ENCODE results near the gene CENPX.

The CENPX gene

DNA sequence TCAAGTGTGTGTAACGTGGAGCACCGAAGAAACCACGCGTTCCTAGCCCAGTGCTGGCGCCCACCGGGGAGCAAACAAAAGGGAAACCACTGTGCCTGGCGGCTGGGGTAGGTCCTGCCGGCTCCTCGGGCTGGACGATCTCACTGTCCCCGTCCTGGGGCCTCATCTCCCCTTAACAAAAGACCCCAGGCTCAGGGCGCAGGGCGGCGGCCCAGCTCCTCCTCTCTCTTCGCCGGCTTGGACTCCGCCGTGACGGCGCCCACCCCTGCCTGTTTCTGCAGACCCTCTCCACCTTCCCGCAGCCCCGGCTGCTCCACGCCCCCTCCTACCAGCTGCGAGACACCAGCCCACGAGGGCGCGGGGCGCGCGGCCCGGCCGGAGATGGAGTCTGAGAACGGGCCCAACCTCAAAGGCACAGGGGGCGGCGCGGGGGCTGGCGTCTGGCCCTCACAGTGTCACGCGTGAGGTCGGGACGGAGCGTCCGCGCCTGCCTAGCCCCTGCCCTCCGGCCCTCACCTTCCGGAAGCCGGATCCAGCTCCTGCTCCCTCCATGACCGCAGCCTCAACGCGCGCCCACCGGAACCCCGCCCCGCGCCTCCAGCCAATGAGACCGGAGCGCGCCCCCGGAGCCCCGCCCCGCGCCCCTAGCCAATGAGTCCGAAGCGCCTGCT lies at the start of gene CENPX:
Gene CENPX (minus strand): TSS at position 569 of the 671 bp plus-strand sequence. CDS start 17 bp downstream, at position 552.
- DNase-seq: no peak

DNA sequence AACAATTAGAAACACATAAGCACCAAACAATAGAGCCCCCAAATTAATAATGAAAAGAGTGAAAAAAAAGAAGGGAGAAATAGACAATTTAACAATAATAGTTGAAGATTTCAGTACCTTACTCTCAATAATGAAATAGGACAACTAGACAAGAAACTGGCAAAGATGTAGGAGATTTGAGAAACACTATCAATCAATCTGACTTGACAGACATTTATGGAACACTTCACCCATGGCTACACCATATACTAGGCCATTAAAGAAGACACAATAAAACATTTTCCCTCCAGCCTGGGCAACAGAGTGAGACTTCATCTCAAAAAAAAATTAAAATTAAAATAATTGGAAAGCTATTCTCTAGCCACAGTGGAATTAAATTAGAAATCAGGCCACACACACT lies 47.9 kb upstream of the CENPX start:
- no peak for DNase-seq

DNA sequence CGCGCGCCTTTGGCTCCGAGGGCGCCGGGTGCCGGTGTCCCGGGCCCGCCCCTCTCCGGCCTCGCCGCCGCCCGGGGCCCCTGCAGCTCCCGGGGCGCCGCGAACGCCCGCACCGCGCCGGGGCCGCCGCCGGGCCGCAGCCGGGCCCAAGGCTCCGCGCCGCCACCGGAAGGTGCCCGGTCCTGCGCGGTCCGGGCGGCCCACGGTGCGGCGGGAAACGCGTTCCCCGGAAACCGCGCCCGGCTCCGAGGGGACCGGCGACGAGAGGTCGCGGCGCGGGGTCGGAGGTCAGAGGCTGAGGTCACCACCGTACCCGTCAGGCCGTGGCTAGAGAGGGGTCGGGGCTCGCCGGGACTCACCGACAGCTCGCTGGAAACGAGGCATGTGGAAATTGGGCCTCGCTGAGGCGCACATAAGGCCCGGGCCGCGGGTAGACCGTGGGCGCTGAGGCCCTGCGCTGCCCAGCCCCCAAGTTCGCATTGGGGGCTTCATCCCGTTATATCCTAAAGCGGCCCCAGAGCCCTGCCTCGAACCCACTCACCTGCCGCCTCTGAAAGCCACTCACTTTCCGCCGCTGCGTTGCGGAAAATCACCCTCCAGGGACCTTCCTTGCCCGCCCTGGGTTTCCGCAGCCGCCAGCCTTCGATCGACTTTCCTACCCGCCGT lies 43.1 kb upstream of the CENPX start, which contains the start of gene DUS1L:
Gene DUS1L (minus strand): TSS at position 167 of the 666 bp plus-strand sequence. CDS start 745 bp downstream, outside the sequence.
- peak; percentile 79 for DNase-seq

DNA sequence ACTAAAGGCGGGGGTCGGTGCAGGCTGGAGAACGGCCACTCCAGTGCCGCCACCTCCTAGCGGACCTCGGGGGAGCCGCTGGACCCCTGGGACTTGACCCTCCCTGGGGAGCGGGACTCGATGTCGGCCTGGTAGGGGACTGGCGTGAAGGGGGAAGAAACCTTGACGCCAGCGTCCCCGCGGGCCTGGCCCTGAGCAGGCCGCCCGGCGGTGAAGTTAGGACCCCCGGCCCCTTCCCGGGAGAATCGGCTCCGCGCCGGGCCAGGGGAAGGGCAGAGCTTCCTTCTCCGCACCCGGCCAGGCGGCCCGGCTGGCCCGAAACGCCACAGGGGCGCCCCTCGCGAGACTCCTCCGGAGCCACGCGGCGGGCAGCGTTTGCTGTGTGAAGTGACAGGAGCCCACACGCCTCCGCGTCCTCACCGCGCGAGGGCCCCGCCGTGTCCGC lies 42.5 kb upstream of the CENPX start:
- peak; percentile 51 for DNase-seq

DNA sequence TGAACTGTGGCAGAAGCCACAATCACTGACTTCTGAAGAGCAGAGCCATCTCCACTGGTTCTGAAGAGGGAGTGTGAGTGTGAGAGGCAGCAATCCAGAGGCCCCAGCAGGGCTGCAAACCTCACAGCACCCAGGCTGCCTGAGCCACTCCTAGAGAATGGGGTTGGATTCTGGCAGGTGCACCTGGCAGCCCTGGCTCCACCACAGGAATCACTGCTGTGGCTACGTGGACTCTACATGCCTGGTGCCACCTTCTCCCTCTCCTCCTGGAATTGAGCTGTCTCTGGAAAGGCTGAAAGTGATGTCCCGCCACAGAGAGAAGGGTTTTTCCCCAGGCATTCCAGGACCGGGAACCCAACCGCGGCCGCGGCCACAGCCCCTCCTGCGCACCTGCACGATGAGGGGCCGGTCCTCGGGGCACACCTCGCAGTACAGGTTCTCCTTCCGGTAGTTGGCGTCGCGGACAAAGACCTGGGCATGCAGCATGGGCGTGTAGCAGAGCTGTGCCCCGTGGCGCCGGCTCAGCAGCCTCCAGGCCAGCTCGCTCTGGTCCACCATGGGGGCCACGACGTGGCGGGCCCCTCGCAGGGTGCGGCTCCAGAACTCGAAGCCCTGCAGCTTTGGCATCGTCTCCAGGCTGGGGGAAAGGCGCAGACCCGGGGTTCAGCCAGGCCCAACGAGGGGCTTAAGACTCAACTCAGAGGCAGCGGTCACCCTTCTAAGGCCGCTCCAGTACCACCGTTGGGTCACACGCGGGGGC lies 41.9 kb upstream of the CENPX start:
- no peak for DNase-seq

DNA sequence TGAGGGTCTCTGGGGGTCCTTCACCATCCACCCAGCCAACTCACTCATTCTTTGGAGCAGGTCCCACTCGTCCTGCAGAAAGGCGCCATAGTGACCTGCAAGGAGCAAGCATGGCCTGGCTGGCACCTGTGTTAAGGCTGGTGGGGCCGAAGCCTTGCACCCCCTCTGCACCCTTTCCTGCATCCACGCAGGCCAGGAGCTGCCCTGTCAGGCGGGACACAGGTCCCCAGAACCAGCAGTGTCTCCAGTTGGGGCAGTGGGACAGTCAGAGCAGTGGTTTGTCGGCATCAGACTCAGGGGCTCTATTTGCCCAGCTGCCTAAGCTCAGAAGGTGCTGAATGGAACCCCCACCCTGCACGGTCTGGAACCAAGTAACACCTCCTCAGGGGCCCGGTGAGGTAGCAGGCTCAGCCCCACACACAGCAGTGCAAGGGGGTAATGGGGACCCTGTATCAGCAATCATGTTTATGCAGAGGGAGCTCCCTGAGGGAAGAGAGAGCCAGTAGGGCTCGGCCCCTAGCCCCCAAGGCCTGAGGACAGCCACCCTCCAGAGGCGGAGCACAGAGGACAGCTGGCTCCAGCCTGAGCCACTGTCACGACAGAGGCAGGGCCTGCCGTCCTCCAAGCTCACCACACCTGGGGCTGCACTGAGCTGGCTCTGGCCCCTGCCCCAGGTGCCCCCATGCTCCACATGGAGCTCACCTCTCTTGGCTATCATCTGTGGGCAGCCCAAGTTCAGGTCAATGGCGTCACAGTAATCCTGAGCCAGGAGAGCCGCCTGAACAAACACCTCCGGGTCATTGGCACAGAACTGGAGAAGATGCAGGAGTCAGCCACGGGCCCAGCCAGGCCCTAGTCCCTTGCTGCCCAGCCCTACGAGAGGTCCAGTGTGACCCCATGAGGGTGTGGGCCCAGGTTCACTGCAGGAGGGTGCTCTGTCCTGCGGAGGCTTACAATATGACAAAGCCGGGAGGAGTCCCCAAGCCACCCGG lies 41.0 kb upstream of the CENPX start:
- DNase-seq: no peak

DNA sequence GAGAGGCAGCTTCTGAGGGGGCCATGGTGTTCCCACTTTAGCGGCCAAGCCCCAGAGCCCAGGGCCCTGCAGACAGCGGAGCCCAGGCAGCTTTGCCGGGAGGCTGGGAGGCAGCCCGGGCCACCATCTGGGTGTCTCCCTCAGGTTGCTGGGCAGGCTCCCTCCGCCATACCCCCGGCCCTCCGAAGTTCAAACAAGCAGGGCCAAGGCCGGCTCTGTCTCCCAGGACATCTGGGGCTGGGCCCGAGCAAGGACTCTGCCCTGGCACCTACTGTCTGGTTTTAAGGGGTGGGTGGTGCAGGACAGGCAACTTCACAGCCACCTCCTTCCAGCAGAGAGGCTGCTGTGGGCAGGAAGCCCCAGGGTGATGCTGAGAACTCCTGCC lies 40.3 kb upstream of the CENPX start:
- no peak for DNase-seq

DNA sequence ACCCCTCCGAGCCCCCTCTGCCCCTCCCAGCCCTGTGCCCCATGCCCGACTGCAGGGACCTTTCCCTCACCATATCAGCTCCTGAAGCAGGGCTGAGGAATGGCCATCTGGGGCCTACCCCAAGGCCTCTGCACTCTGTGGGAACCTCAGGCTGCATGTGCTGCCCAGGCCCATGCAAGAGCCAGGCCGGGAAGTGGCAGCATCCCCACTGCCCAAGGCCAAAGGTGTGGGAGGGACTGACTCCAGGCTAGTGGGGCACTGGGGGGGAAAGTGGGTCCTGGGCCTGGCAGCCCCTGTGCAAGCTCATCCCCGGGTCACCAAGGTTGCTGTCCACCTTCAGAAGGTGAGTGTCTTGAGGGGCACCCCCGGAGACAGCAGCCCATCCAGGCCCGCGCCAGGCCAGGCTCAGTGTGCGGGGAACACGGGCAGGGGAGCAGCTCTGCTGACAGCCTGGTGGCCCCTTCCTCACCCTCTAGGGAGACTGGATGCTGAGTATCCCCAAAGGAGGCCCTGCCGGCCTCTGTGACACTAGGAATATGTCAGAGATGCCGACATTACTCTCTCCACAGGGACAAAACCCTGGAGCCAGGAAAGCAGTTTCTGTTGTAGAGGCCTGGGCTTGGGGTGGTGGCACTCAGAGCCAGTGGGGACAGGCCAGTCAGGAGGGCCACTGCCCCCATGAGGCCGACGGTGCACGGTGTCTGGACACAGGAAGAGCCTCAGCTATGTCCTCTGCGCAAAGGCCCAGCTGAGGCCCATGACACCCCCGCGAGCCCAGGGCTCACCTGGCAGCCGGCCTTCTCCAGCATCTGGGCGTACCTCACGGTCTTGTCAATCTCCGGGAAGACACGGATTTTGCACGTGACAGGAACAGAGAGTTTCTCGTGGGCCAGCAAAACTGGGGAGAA lies 39.7 kb upstream of the CENPX start:
- DNase-seq: no peak

DNA sequence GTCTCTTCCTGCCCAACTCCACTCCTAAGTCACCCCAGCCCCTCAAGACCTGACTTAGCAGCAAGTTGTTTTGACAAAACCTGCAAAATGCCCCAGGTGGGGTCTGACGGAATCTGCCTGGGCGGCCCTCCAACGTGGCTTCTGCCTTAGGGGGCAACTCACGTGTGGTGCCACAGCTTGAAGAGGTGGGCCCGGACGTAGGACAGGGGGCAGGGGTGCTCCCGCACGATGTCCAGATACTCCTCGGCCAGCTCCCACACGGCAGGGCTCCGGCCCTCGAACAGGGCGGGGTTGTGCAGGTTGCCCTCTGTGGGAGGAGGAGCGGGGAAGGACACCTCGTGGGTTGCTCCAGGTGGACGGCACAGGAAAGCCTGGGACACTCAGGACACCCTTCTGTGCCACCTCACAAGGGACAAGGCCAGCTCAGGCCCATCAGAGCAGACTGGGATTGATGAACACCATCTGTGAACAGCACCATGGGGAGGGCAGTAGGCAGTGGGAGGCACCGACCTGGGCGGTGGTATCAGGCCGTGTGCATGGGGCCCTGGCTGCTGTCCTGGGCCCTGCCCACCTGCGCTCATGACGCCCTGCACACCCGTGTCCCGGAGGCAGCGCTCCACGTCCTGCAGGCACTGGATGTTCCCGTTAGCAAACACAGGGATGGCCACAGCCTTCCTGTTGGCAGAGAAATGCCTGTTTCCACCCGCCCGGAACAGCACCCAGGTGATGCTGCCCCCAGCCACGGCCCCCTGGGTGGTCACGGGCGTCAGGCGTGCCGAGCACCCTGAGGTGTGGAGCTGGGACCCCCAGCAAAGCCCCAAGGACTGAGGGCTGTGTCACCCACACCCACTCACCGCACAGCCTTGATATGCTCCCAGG lies 38.6 kb upstream of the CENPX start:
- no peak for DNase-seq

DNA sequence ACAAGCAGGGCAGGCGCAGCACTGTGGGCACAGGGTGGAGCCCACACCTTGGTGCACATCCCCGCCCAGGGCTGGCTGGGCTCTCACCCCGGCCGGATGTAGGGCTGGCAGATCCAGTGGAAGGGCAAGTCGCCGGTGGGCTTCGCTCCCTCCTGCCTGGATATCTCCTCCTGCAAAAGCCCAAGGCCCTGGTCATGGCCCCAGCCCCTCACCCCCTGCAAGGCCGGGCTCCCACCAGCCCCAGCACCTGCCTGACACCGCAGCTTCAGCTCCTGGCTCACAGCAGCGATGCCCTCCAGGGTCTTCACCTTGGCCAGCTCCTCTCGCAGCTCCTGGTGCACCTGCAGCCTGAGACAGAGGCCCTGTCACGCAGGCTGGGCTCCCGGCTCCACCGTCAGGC lies 37.9 kb upstream of the CENPX start:
- no peak for DNase-seq

DNA sequence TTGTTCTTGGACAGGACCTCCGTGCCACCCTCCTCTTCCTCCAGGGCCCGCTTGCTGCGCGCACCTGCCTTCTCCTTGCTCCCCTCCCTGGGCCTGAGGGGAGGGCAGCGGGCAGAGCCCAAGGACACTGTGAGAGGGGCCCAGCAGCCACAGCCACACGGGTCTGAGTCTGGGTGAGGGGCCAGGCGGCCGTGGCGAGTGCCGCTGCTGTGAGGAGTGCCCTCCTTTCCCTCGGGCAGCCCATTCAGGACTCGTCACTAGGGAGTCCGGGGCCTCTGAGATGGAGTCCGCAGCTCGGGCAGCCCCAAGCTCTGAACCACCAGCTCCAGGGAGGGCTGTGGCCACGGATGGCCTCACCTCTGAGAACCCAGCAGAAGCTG lies 37.3 kb upstream of the CENPX start:
- DNase-seq: no peak

DNA sequence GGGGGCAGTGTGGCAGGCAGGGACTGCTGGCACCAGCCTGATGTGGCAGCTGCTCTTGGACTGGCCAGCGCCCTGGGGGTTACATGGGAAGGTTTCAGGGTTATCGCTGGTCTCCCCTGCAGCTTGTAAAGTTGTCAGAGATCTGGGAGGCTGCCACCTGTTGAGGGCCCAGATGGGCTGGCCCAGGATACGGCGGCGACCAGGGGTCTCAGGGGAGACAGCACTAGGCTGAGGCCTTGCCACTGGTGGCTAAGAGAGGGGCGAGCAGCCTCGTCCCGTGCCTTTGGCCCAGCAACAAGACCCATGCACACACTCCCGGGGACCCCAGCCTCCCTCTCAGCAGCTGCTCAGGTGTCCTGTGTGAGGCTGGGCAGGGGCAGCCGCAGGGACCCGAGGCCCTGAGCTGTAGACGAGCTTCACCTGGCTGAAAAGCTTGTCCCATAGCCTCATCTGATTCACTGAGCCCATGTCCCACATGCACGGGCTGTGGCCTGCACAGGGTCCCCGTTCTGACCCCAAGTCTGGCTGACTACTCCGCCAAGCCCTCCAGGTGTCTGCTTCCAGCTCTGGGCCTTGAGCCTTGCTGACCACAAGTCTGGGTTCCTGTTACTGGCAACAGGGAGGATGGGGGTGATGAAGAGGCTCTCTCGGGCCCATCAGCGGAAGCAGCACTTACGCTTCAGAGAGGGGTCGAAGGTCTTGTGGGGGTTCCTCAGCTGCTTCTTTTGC lies 36.8 kb upstream of the CENPX start:
- DNase-seq: peak; percentile 31

DNA sequence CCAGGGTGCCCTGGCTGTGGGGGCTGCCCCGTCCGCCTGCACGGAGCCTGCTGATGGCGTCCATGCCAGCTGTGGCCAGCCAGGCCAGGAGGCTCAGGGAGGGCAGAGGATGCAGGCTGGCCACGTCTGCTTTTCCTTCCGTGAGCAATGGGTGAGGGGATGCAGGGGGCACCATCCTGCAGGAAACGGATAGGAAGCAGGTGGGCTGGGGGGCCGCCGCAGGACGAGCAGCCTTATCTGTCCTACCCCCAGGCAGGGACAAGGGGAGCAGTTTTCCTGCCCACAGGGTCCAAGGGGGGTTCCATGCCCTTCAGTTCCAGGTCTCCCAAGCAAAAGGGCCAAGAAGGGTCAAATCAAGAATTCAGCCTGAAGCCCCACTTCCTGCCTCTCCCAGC lies 36.2 kb upstream of the CENPX start:
- DNase-seq: no peak

DNA sequence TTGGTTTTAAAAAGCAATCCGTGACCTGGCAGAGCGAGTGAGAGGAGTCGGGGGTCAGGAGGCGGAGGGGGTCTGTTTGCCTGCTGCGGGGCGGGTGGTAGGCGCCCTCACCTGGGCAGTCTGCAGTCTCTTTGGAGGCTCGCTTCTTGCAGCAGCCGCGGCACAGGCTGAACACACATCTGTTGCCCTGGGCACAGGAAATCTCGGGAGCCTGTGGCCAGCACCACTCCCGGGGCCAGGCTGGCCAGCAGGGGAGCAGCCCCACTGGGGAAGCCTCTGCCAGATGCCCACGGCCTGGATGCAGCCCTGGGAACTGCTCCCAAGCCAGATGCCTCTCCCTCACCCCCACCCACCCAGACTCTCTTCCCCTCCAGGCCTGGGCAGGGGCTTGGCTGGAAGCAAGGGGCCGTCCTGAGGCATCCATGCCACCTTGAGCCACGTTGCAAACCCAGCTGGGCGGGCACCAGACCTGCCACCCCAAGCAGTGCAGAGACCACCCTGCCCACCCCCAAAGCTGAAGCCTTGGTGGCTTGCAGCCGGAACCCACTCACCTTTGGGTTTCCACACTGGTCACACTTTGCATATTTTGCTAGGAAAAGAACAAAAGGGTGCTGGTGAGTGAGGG lies 35.7 kb upstream of the CENPX start:
- DNase-seq: no peak

DNA sequence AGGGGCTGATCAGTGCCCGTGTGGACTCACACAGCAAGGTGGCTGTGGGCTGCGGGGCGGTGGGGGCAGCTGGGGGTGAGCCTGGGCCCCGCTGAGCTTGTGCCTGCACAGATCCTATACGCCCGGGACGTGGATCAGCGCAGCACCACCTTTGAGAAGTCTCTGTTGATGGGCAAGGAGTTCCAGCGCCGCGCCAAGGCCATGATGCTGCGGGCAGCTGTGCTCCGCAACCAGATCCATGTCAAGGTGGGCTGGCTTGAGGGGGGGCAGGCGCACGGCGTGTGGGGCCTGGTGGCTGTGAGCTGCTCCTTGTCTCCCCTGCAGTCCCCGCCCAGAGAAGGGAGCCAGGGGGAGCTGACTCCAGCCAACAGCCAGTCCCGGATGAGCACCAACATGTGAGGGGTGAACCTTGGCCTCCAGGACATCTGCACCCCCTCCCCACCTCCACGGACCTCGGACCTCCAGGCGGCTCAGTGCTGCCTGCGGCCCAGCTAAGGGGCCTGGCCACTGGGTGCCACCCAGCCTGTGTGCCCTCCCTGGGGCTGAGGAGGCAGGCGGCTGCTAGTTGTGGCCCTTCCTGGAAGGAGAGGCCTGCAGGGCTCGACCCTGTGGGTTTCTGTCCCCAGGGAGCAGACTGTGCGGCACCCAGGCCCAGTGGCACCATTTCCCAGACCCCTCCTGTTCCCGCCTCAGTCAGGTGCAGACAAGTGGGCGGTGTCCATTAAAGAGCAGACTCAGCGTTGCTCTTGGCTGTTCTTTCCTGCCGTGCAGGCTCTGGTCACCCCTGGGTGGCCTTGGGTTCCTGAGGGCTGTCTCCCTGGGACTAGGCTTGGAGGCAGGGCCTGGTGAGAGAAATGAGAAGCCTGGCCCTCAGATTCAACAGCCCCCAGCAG lies 34.3 kb upstream of the CENPX start:
- no peak for DNase-seq

DNA sequence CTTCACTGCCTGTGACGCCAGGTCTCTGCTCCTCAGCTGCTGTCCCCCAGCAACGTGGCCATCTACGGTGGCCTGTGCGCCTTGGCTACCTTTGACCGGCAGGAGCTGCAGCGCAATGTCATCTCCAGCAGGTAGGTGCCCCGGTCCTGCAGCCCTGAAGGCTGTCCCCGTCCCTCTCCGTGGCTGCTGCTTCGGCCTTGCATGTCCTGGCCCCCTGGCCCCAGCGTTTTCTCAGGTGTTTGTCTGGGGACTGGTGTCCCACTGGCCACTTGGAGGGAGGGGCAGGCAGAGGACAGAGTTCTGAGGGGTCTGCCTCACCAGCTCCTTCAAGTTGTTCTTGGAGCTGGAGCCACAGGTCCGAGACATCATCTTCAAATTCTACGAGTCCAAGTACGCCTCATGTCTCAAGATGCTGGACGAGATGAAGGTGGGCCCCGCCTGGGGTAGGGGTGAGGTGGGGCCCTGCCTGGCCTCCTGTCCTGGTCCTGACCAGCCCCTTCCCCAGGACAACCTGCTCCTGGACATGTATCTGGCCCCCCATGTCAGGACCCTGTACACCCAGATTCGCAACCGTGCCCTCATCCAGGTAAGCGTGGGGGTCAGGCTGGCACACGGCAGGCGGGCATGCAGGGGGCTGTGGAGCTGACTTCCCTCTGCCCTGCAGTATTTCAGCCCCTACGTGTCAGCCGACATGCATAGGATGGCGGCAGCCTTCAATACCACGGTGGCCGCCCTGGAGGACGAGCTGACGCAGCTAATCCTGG lies 33.5 kb upstream of the CENPX start:
- DNase-seq: no peak
